Fibroblast of skin of abdomen (primary cell): Measurements from ENCODE around the gene HIRA.
"Not testable (repeated sequence)": the region's sequence is repeated elsewhere in the genome, so short reads cannot be mapped to it uniquely, and the experiment has no call there.

Experiments used
- DNase-seq: peaks from one replicate; pipeline ENCODE4 v3.0.0-alpha.2; 2013

Gene HIRA

DNA sequence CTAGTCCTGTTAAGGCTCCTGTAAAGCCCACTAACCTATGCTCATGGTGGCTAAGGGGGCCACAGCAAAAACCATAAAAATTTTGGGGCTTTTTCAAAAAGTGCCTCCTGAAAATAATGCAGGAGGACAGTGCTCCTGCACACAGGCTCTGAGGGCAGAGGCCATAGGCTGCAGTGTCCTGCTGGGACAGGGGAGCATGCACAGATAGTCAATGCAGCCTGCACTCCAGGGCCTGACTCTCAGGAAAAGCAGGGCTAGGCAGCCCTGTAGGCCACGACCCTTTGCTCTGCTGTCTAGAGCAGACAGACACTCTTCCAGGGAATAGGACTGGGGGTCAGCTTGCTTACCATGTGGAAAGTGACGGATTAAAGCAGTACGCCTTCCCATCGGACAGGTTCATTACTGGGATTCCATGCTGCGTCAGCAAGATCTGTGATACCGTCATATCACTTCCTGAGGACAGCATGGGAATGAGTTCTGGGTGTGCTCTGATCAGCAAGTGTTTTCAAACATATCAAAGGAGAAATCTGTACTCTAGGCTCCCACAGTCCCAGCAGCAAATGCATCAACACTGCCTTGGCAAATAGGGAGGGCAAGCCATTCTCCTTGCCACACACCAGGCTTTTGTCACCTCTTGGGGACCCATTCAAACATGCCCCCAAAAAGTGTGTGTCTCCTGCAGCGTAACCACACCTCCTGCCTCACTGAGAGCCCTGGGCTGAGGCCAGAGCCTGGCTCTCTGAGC lies 75.9 kb downstream of the HIRA start:
- no peak for DNase-seq

DNA sequence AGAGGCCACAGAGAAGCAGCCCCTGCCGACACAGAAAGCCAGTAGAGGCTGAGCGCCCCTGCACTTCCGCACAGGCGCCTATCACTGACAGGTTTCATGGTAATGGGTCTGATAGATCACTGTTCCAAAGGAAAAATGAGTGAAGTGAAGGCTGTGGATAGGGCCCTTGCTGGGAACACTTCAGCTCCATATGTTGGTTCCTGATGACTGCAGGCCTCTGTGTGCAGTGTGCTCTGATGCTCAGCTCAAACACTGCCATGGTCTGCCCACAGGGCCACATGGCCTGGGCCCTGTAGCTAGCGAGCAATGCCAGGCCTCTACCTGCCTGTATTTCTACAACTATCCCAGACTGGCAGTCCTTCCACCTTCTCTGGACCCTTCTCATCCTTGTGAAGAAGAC lies 77.3 kb downstream of the HIRA start:
- DNase-seq = no peak

DNA sequence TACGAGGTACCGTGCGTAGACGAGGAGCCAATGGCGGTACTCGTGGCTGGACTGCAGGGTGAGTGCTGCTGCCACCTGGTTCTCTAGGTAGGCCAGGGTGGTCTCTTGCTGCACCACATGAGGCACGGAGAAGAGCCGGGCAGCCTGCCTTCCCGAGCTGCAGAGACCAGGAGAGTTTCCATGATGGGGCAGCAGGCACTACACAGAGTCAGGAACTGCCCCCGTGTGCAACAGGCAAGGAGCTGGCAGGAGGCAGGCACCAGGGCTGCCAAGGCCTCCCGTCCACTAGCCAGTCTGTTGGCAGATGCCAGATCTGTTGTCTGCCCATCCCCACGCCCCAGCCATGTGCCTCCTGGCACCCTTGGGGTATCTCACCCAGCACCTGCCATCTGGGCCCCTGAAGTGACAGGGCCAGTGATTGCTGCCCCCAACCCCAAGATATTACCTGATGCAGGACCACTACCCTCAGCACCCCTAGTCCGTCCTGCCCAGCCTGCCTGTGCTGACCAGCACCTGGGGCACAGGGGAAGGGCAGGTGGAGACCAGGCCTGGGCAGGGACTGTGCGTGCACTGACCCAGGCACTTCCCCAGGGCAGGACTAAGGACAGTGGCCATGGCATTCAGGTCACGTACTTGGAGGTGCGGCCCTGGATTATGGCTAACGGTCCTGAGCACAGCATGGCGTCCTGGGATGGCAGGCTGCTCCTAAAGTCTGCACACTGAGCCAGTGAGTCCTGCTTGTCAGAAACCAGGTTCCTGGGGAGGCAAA lies 78.0 kb downstream of the HIRA start:
- DNase-seq = no peak

DNA sequence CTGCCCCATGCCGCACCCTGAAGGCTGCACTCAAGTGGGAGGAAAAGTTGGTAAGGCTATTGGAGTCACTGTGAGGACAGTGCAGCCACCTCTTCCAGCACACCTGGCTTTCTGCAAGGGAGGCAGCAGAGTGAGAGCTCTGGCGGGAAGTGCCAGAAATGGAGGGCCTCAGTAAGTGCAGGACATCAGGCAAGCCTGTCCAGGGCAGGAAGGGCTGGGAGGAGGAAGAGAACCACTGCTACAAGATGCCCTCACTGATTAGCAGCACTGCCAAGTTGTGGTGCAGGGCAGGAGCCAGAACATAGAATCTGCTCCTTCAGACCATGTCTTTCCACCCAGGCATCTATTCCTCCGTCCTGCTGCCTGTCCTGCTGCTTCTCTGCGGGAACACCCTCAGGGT lies 78.8 kb downstream of the HIRA start:
- DNase-seq = no peak

DNA sequence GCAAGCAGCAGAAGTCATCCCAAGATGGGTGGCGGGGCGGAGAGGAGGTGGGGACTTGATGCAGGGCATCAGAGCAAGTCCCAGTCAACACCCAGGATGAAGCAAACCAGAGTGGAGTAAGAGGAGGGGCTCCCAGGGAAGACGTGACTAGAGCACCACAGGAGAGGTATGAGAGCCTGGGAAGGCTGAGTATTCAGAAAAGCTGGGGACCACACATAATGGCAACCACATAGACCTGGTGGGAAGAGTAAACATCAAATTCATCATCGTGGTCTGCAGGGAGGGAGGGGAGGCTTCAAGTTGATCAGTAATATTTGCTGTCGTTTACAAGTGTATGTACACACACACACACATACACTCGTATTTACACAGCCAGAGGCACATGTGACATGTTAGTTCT lies 79.3 kb downstream of the HIRA start:
- no peak for DNase-seq

DNA sequence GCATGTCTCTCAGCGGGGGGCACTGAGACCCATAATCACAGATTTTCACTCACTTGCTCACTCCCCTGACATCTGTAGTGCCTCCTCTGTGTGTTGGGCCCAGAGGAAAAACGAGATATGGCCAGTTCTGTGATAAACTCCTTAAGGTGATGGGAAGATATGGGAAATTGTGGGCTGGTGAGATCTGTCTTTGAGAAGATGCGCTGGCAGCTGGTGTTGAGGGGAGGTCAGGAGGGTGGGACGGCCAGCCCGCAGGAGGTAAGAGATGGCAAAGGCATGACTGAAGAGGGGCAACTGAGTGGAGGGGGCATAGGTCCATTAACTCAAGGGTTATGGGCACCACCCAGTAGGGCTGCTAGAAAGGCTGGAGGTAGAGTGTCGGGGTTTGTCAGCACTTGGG lies 79.9 kb downstream of the HIRA start:
- DNase-seq = no peak

DNA sequence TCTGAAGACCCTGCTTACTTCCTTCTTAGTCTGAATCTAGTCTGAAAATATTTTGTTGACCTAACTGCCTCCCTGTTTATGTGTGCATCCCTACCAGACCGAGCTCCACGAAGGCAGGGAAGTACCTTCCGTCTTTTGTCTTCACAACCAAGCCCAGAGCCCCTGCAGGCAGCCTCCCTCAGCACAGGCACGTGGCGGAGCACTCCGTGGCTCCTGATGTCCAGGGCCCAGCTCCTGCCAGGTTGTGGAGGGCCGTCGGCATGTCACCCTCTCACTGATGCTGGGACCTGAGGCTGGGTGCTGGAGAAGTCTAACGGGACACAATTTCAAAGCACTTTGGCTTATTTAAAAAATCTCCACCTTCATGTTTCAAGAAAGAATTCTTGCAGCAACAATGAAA lies 80.6 kb downstream of the HIRA start:
- no peak for DNase-seq

DNA sequence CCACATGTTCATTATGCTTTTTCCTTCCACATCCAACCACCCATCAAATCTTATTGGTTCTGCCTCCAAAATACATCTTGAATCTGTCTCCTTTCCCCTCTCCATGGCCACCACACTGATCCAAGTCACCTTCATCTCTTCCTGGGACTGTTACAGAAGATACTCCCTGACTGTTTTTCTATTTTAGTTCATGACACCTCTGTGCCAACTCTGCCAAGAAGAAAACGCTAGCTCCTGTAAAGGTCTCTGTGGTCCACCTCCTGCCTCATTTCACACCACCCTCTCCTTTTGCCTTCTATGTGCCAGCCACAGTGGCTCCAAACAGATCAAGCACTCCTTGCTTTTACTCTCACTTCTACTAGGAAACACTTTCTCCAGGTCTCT lies 81.1 kb downstream of the HIRA start:
- no peak for DNase-seq

DNA sequence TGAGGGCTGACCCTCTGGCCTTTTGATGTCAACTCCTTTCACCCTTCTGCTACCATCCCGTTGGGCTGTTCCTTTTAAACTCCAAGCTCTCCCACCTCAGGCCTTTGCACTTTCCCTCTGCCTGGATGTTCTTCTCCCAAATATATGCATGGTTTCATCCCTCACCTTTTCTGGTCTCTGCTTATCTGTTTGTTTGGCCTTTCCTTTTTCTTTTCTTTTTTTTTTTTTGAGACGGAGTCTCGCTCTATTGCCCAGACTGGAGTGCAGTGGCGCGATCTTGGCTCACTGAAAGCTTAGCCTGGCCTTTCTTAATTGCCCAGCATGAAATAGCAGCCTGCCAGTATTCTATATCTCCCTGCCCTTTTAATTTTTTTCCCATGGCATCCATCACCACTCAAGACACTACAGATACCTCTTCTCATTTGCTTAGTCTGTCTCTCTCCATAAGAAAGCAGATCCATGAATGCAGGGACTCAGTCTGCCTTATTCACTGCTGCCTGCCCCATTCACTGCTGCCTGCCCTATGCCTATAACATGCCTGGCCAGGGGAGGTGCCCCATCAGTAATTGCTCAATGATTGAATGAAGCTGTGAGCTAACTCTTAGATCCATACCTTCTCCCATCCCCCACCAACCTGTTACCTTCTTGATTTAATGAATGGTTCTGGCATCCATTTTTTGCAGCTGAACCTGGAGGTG lies 81.6 kb downstream of the HIRA start:
- no peak for DNase-seq

DNA sequence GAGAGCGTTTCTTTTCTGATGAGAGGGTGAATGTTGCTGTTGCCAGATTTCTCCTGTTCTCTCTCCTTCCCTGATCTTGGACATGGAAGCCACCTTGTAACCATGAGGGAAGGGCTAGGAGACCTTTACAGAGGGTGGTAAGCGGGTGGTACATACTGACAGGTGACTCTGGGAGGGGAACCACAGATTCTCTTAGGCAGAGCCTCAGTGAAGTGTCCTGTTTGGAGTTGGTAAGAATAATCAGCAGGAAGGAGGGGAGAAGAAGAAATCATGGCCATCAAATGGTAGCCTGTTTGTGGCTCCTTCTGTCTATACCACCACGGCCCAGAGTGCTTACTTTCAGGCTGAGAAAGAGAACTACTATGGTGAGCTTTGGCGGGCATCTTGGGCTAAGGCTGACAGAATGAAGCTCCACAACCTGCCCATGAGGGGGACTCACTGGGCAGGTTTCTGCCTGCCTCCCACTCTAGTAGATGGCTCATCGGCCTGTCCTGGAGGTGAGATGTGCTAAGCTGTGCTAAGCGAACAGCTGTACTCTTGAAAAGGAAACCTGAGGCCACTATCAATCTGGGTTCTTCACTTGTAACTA lies 84.8 kb downstream of the HIRA start:
- no peak for DNase-seq

DNA sequence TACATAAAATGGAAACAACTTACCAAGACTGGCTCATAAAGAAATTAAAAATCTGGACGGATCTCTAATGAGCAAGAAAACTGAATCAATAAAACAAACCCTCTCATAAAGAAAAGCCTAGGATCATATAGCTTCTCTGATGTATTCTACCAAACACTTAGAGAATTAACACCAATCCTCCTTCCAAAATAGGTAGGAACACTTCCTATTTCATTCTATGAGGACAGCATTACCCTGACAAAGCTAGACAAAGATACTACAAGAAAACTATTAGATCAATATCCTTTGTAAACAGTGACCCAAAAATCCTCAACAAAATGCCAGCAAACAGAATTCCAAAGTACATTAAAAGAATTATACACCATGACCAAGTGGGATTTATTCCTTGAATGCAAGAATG lies 87.1 kb downstream of the HIRA start:
- DNase-seq = no peak

DNA sequence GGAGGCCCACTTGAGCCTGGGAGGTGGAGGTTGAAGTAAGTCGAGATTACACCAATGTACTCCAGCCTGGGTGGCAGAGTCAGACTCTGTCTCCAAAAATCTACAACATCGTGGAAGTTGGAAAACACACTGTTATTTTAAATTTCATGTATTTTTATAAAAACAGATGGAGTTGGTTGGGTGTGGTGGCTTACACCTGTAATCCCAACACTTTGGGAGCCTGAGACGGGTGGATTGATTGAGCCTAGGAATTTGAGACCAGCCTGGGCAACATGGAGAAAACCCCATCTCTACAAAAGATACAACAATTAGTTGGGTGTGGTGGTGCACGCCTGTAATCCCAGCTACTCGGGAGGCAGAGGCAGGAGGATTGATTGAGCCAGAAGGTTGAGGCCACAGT lies 88.1 kb downstream of the HIRA start:
- no peak for DNase-seq

DNA sequence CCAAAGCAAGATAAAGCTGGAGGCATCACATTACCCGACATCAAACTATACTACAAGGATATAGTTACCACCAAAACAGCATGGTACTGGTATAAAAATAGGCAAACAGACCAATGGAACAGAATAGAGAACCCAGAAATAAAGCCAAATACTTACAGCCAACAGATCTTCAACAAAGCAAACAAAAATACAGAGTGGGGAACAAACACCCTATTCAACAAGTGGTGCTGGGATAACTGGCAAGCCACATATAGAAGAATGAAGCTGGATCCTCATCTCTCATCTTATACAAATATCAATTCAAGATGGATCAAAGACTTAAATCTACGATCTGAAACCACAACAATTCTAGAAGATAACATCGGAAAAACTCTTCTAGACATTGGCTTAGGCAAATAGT lies 90.0 kb downstream of the HIRA start:
- DNase-seq = no peak

DNA sequence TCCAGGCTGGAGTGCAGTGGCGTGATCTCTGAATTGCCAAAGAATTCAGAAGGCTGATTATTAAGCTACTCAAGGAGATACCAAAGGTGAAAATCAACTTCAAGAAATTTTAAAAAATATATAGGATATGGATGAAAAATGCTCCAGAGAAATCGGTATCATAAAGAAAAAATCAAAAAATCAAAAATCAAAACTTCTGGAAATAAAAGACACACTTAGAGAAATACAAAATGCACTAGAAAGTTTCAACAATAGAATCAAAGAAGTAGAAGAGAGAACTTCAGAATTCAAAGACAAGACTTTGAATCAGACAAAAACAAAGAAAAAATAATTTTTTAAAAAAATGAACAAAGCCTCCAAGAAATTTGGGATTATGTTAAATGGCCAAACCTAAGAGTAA lies 94.4 kb downstream of the HIRA start:
- no peak for DNase-seq

DNA sequence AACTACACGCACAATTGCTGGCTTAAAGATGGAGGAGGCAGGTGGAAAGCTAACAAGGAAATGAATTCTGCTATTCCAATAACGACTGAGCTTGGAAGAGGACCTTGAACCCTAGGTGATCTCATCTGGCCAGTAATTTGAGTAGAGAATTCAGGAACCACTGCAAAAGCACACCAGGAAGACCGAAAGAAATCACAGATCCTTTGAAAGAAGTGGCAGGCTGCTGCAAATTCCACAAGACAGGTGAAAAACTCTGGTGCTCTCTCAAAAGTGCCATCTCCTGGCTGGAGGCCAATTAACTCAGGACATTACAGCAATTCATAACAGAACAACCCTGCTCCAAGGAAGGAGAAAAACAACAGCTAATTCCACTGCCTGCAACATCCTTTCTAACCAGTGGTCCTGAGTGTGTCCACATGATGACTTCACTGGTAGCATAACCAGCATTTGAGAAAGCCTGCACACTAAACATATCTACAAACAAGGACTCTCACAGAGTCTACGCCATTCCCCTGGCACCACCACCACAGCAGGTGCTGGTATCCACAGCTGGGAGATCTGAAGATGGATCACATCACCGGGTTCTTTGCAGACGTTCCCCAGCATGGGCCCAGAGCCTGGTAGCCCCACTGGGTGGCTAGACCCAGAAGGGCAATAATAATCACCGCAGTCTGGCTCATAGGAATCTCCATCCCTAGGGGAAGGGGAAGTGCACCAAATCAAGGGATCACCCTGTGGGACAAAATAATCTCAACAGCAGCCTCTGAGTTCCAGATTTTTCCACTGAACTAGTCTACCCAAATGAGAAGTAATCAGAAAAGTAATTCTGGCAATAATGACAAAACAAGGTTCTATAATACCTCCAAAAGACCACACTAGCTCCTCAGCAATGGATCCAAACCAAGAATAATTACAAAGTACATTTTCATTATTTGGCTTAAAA lies 95.1 kb downstream of the HIRA start:
- DNase-seq = no peak

DNA sequence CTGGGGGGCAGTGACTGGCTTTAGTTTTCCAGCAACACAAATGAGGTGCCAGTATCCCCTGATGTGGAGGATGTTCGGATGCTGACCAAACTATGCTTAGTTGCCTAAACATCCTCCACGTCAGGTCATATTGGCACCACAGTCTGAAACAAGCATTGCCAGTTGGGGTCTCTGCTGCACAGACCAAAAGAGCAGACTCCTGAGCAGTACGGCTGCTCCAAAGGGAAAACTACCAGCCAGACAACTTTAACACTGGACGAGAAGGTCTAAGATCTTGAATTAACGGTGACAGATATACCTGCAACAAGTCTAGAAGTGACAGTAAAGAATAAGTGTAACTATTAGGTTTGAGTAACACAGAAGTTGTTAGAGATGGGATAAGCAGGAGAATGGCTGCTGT lies 99.6 kb downstream of the HIRA start:
- no peak for DNase-seq

DNA sequence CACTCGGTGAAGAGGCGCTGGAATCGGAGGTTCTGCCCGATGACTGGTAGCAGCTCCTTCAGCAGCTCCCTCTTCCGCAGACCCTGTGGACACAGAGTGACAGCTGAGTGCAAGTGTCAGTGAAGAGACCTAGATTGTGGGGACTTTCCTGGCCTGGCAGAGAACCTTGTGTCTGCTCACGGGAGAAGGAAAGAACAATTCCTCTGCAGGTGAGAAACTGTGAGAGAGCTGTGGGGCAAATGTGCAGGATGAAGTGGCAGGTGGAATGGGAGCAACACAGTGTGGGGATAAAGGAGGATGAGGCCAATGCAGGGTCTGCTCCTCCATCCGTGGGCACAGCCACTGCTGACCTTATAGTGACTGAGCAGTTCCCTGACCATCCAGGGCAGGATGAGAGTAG lies 100.1 kb downstream of the HIRA start:
- no peak for DNase-seq

DNA sequence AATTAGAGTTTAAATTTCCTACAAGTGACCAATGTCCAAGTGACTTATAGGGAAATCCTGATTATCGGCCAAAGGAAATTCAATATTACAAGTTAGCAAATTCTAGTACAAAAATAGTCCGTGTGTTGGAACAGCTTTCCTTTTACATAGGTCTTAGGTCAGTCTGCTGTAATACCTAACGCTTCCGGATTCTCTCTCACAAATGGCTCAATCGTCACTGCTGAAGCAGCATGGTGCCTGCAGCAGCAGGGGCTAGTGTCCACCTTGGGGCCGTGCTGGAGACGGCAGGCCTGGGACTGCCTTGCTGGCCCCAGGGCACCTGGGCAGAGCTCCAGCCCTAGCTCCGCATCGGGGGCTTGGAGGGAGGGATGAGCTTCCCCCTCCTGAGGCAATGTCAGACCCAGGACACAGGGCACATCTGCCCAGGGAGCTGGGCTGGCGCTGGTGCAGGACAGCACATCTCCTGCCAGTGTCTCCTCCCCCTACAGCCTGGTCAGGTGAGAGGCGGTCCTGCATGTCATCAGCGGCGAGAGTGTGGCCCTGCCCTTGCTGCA lies 100.6 kb downstream of the HIRA start:
- no peak for DNase-seq

DNA sequence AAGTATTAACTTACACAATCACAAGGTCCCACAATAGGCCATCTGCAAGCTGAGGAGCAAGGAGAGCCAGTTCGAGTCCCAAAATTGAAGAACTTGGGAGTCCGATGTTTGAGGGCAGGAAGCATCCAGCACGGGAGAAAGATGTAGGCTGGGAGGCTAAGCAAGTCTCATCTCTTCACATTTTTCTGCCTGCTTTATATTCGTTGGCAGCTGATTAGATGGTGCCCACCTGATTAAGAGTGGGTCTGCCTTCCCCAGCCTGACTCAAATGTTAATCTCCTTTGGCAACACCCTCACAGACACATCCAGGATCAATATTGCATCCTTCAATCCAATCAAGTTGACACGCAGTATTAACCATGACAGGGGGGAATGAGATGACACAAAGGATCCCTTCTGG lies 101.3 kb downstream of the HIRA start:
- DNase-seq = not testable (repeated sequence)

DNA sequence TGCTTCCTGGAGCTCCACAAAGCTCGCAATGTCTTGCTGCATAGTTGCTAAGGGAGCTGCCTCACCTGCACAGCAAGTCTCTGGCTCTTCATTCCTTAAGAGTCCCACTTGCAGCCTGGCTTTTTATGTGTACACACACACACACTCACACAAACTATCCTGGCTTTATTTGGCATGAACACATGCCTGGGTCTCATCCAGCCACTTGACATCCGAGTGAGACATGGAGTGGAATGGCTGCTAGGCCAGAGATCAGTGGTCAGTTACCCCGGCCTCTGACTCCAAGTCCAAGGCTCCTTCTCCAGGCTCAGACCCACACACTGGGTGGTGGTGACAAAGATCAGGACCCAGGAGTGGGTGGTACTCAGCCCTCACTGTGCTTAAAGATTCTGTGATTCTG lies 102.1 kb downstream of the HIRA start:
- DNase-seq = no peak

DNA sequence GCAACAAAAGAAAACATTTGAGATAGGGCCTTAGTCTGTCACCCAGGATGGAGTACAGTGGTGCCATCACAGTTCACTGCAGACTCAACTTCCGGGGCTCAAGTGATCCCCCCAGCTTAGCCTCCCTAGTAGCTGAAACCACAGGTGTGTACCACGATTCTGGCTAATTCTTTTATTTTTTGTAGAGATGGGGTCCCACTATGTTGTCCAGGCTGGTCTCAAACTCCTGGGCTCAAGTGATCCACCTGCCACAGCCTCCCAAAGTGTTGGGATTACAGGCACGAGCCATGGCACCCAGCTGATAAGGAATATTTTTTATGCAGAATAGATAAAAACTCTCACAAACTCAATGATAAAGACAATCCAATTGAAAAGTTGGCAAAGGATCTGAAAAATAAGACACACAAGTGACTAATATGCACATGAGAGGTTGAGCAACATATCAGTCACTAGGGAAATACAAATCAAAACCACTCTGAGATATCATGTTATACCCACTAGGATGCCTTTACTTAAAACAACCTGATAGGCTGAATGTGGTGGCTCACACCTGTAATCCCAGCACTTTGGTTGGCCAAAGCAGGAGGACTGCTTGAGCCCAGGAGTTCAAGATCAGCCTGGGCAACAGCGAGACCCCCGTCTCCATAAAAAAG lies 106.1 kb downstream of the HIRA start:
- DNase-seq = no peak
